Suprapubic skin (tissue), 4 donors: ENCODE results near the gene SLC24A1.

Source experiments
- CTCF ChIP-seq, 2 donors: fragments of 200-600 bp in 1 of 2; fragments of 450-650 bp in 1 of 2; sonication (generic) in 1 of 2; IDR thresholded peaks; one replicate each; pipeline ENCODE4 v1.5.1; 2016 to 2019; ENCODE audit warnings: antibody characterized with exemption in 2 of 2, mild to moderate bottlenecking in 1 of 2, moderate library complexity in 1 of 2
- EP300 ChIP-seq: sonication (generic); formaldehyde crosslinking; IDR thresholded peaks from one replicate; pipeline ENCODE4 v1.6.1; 2017; ENCODE audit warnings: antibody characterized with exemption
- POLR2A ChIP-seq, 2 donors: fragments of 450-650 bp; IDR thresholded peaks; one replicate each; pipeline ENCODE4 v1.6.1; 2017; ENCODE audit warnings: antibody characterized with exemption in 2 of 2, mild to moderate bottlenecking in 2 of 2, moderate library complexity in 2 of 2
- POLR2AphosphoS5 ChIP-seq, 3 donors: sonication (generic); formaldehyde crosslinking; IDR thresholded peaks; one replicate each; pipeline ENCODE4 v1.6.1; 2017; ENCODE audit warnings: antibody characterized with exemption in 3 of 3

GRCh38 chr15:65623103-65623502 lies 1.4 kb downstream of the SLC24A1 start:
- TF ChIP-seq CTCF (IDR thresholded peaks at IDR 0.05) (no peak), EP300 (no peak), POLR2A (IDR thresholded peaks at IDR 0.05) (no peak), POLR2AphosphoS5 (IDR thresholded peaks at IDR 0.05) (no peak)
